IPS DF 6.9 (cell line): Measurements from ENCODE around the gene KCNMB1.
"Not testable (repeated sequence)": the region's sequence is repeated elsewhere in the genome, so short reads cannot be mapped to it uniquely, and the experiment has no call there.

Source experiments
- DNase-seq: peaks from one replicate; pipeline ENCODE4 v3.0.0-alpha.2; 2013; ENCODE audit warnings: low read depth, low spot score
- H3K27ac ChIP-seq: one replicate; pipeline ENCODE4 v1.5.1; 2013; ENCODE audit warnings: low read length, control low read depth
- H3K27me3 ChIP-seq: 2 replicates; pipeline ENCODE4 v1.6.1; 2013; ENCODE audit warnings: mild to moderate bottlenecking, low read length; ENCODE audit not compliant: control insufficient read depth, insufficient read depth
- H3K36me3 ChIP-seq: 2 replicates; pipeline ENCODE4 v1.6.1; 2013; ENCODE audit warnings: low read length; ENCODE audit not compliant: control insufficient read depth, insufficient read depth
- H3K4me1 ChIP-seq: 2 replicates; pipeline ENCODE4 v1.6.1; 2013; ENCODE audit warnings: low read length; ENCODE audit not compliant: control insufficient read depth, insufficient read depth
- H3K4me3 ChIP-seq: 2 replicates; pipeline ENCODE4 v1.5.1; 2013; ENCODE audit warnings: mild to moderate bottlenecking, low read length
- H3K9me3 ChIP-seq: 2 replicates; pipeline ENCODE4 v1.6.1; 2013; ENCODE audit warnings: low read length, inconsistent platforms; ENCODE audit not compliant: control insufficient read depth, insufficient read depth
- WGBS: extraction: QIAGEN DNeasy Blood & Tissue Kit; methylation state at CpG from one replicate; pipeline ENCODE4 v1.1.7; 2013; ENCODE audit warnings: mixed read lengths, missing lambda C conversion rate; ENCODE audit not compliant: insufficient read length, insufficient coverage; 5-methylcytosine and 5-hydroxymethylcytosine counted together

KCNMB1 gene

GRCh38 chr5:170380361-170380951 is 8.7 kb downstream of the KCNMB1 start:
- DNase-seq, result no peak
- no peaks in the 10 kb centered on the region for H3K9me3 ChIP-seq
- no peaks in the 10 kb centered on the region for H3K27me3 ChIP-seq
- H3K4me1 ChIP-seq, result no peaks in the 10 kb centered on the region
- no peak overlapping the region for H3K4me3 ChIP-seq
- WGBS, result no CpG with 5 or more reads among the region's 3 CpGs
- H3K27ac ChIP-seq, result no peak overlapping the region
- H3K36me3 ChIP-seq, result no peaks in the 10 kb centered on the region

- Histone ChIP-seq H3K4me3 (no peak overlapping the region), H3K9me3 (no peaks in the 10 kb centered on the region), H3K27ac (no peak overlapping the region), H3K4me1 (no peaks in the 10 kb centered on the region), H3K27me3 (no peaks in the 10 kb centered on the region), H3K36me3 (no peaks in the 10 kb centered on the region)
- DNase-seq, result no peak
- WGBS, result no CpG with 5 or more reads among the region's 16 CpGs
Observed at GRCh38 chr5:170378740-170379139, 10.4 kb downstream of the KCNMB1 start.

- H3K36me3 ChIP-seq, result no peaks in the 10 kb centered on the region
- no CpG with 5 or more reads among the region's 11 CpGs for WGBS
- no peaks in the 10 kb centered on the region for H3K27me3 ChIP-seq
- DNase-seq, result no peak
- no peak overlapping the region for H3K27ac ChIP-seq
- H3K9me3 ChIP-seq, result no peaks in the 10 kb centered on the region
- no peaks in the 10 kb centered on the region for H3K4me1 ChIP-seq
- no peak overlapping the region; the same call in 1 of the 2 replicates for H3K4me3 ChIP-seq
Observed at GRCh38 chr5:170377027-170377426, 12.1 kb downstream of the KCNMB1 start.

GRCh38 chr5:170376526-170376925 is 12.6 kb downstream of the KCNMB1 start:
- H3K9me3 ChIP-seq, H3K4me1 ChIP-seq, H3K27ac ChIP-seq, H3K4me3 ChIP-seq, H3K36me3 ChIP-seq, H3K27me3 ChIP-seq, DNase-seq: not testable (repeated sequence)
- WGBS, result no CpG with 5 or more reads among the region's 3 CpGs

- no peak overlapping the region for H3K27ac ChIP-seq
Observed at GRCh38 chr5:170375283-170375682, 13.9 kb downstream of the KCNMB1 start.

GRCh38 chr5:170372971-170373370 is 16.2 kb downstream of the KCNMB1 start:
- Histone ChIP-seq H3K9me3 (no peaks in the 10 kb centered on the region), H3K4me3 (no peak overlapping the region), H3K27ac (no peak overlapping the region), H3K27me3 (no peaks in the 10 kb centered on the region), H3K4me1 (no peaks in the 10 kb centered on the region), H3K36me3 (no peaks in the 10 kb centered on the region)
- WGBS, result no CpG with 5 or more reads among the region's 2 CpGs
- no peak for DNase-seq

More at GRCh38 chr5:170375283-170375682, 13.9 kb downstream of the KCNMB1 start:
- H3K4me1 ChIP-seq, result no peaks in the 10 kb centered on the region
- no peak for DNase-seq
- no CpG with 5 or more reads among the region's 1 CpG for WGBS
- no peaks in the 10 kb centered on the region for H3K27me3 ChIP-seq
- H3K9me3 ChIP-seq, result no peaks in the 10 kb centered on the region
- no peak overlapping the region for H3K4me3 ChIP-seq
- H3K36me3 ChIP-seq, result no peaks in the 10 kb centered on the region

- Histone ChIP-seq H3K36me3 (no peaks in the 10 kb centered on the region), H3K9me3 (no peaks in the 10 kb centered on the region), H3K27me3 (no peaks in the 10 kb centered on the region), H3K27ac (no peak overlapping the region), H3K4me3 (no peak overlapping the region), H3K4me1 (no peaks in the 10 kb centered on the region; the same call in 1 of the 2 replicates)
- no peak for DNase-seq
- WGBS, result no CpG with 5 or more reads among the region's 5 CpGs
Observed at GRCh38 chr5:170368586-170368985, 20.6 kb downstream of the KCNMB1 start.

- Histone ChIP-seq H3K9me3 (no peaks in the 10 kb centered on the region), H3K27me3 (no peaks in the 10 kb centered on the region), H3K4me1 (no peaks in the 10 kb centered on the region; the same call in 1 of the 2 replicates), H3K4me3 (no peak overlapping the region), H3K36me3 (no peaks in the 10 kb centered on the region), H3K27ac (no peak overlapping the region)
- DNase-seq, result no peak
- no CpG with 5 or more reads among the region's 3 CpGs for WGBS
Observed at GRCh38 chr5:170366276-170366675, 22.9 kb downstream of the KCNMB1 start.

GRCh38 chr5:170365831-170366230 is 23.3 kb downstream of the KCNMB1 start:
- H3K27ac ChIP-seq, result no peak overlapping the region
- no peaks in the 10 kb centered on the region for H3K27me3 ChIP-seq
- no peak for DNase-seq
- H3K36me3 ChIP-seq, result no peaks in the 10 kb centered on the region
- no CpG with 5 or more reads among the region's 5 CpGs for WGBS
- no peaks in the 10 kb centered on the region; the same call in 1 of the 2 replicates for H3K4me1 ChIP-seq
- no peak overlapping the region for H3K4me3 ChIP-seq
- no peaks in the 10 kb centered on the region for H3K9me3 ChIP-seq

GRCh38 chr5:170365011-170365410 is 24.2 kb downstream of the KCNMB1 start:
- no peaks in the 10 kb centered on the region; the same call in 1 of the 2 replicates for H3K4me1 ChIP-seq
- H3K9me3 ChIP-seq, result no peaks in the 10 kb centered on the region
- WGBS, result no CpG with 5 or more reads among the region's 8 CpGs
- no peaks in the 10 kb centered on the region for H3K36me3 ChIP-seq
- no peak overlapping the region for H3K4me3 ChIP-seq
- H3K27ac ChIP-seq, result no peak overlapping the region
- no peaks in the 10 kb centered on the region for H3K27me3 ChIP-seq
- no peak for DNase-seq

GRCh38 chr5:170363671-170364070 is 25.5 kb downstream of the KCNMB1 start:
- no peak overlapping the region for H3K27ac ChIP-seq
- H3K4me1 ChIP-seq, result no peaks in the 10 kb centered on the region; the same call in 1 of the 2 replicates
- DNase-seq, result no peak
- no peak overlapping the region for H3K4me3 ChIP-seq
- no CpG with 5 or more reads among the region's 1 CpG for WGBS
- no peaks in the 10 kb centered on the region for H3K36me3 ChIP-seq
- no peaks in the 10 kb centered on the region for H3K27me3 ChIP-seq
- no peaks in the 10 kb centered on the region for H3K9me3 ChIP-seq
